B cell (primary cell): ENCODE results near the gene ASIC1. TPM values are rescaled to one million over a fixed set of nuclear protein-coding genes. Genes with fewer than 3 reads are reported as not detected.
"Not testable (repeated sequence)": the region's sequence is repeated elsewhere in the genome, so short reads cannot be mapped to it uniquely, and the experiment has no call there.

ENCODE experiments used
- ATAC-seq: fragments of 200-7000 bp; cut with Tn5 transposase; one replicate; pipeline ENCODE4 v1.10.0; 2021; ENCODE audit warnings: low read depth, mild to moderate bottlenecking, moderate number of reproducible peaks, moderate library complexity
- CTCF ChIA-PET: fragments of 350-600 bp; sonication (Branson Sonifier 250); formaldehyde crosslinking; loops from one replicate; lab custom pipeline; 2021; ENCODE audit warnings: antibody characterized with exemption, inconsistent platforms; lab: Charles Lee
- POLR2A ChIA-PET: fragments of 350-600 bp; sonication (Branson Sonifier 250); formaldehyde crosslinking; loops from one replicate; lab custom pipeline; 2021; ENCODE audit warnings: antibody characterized with exemption; lab: Charles Lee
- DNase-seq: peaks from one replicate; pipeline ENCODE4 v3.0.0; 2013
- H2AFZ ChIP-seq: 2 replicates; pipeline ENCODE4 v1.6.1; 2012; ENCODE audit warnings: mild to moderate bottlenecking, low read depth, low read length; ENCODE audit not compliant: insufficient read depth, poor library complexity, severe bottlenecking
- H3K27ac ChIP-seq, 2 donors: 1 replicate in 1 of 2; 2 replicates in 1 of 2; pipeline ENCODE4 v1.5.1; 2012 to 2013; ENCODE audit warnings: low read length in 2 of 2, mild to moderate bottlenecking in 2 of 2, moderate library complexity in 1 of 2
- H3K27me3 ChIP-seq, 4 experiments: fragments of 200-600 bp in 1 of 4; sonication (generic) in 1 of 4; replicated peaks in 1 of 4; 1 replicate in 2 of 4; 2 replicates in 2 of 4; pipeline versions ENCODE4 v1.6.1 to v1.7.0; 2013 to 2016; ENCODE audit warnings: low read length in 3 of 4, mild to moderate bottlenecking in 2 of 4, mixed read lengths in 1 of 4, moderate library complexity in 1 of 4; ENCODE audit not compliant: insufficient read depth in 4 of 4, control insufficient read depth in 3 of 4; ENCODE audit errors: control extremely low read depth in 1 of 4
- H3K36me3 ChIP-seq, 2 experiments: replicated peaks in 1 of 2; 1 replicate in 1 of 2; 2 replicates in 1 of 2; pipeline versions ENCODE4 v1.6.1 to v1.7.1; 2013; ENCODE audit warnings: low read length in 1 of 2; ENCODE audit not compliant: insufficient read depth in 2 of 2, control insufficient read depth in 1 of 2; ENCODE audit errors: control extremely low read depth in 1 of 2, extremely low read depth in 1 of 2
- H3K4me1 ChIP-seq, 2 donors: fragments of 200-600 bp in 1 of 2; sonication (generic) in 1 of 2; 1 replicate in 1 of 2; 2 replicates in 1 of 2; pipeline versions ENCODE4 v1.5.1 to v1.6.1; 2013 to 2017; ENCODE audit warnings: low read length in 2 of 2; ENCODE audit not compliant: control insufficient read depth in 2 of 2, insufficient read depth in 2 of 2
- H3K4me2 ChIP-seq: replicated peaks from 2 replicates; pipeline ENCODE3; 2012; ENCODE audit warnings: mild to moderate bottlenecking, low read depth, low read length; ENCODE audit not compliant: poor library complexity, severe bottlenecking
- H3K4me3 ChIP-seq, 5 experiments: fragments of 200-600 bp in 1 of 5; sonication (generic) in 1 of 5; 1 replicate in 3 of 5; 2 replicates in 2 of 5; pipeline versions ENCODE4 v1.5.1 to v1.7.0; 2011 to 2016; ENCODE audit warnings: low read length in 4 of 5, mild to moderate bottlenecking in 4 of 5, low read depth in 2 of 5, control low read depth in 1 of 5, moderate library complexity in 1 of 5; ENCODE audit not compliant: insufficient read depth in 1 of 5; ENCODE audit errors: control extremely low read depth in 1 of 5, extremely low read depth in 1 of 5
- H3K79me2 ChIP-seq: fragments of 200-600 bp; sonication (generic); one replicate; pipeline ENCODE4 v1.6.0; 2016; ENCODE audit warnings: low read length; ENCODE audit not compliant: control insufficient read depth, insufficient read depth
- H3K9ac ChIP-seq: fragments of 200-600 bp; sonication (generic); 2 replicates; pipeline ENCODE4 v1.6.1; 2017; ENCODE audit warnings: mild to moderate bottlenecking, low read length, moderate library complexity
- H3K9me3 ChIP-seq, 3 donors: one replicate each; pipeline versions ENCODE4 v1.6.1 to v1.7.1; 2013; ENCODE audit warnings: low read length in 2 of 3; ENCODE audit not compliant: control insufficient read depth in 2 of 3, insufficient read depth in 1 of 3; ENCODE audit errors: control extremely low read depth in 1 of 3
- H4K20me1 ChIP-seq: 2 replicates; pipeline ENCODE4 v1.6.0; 2012; ENCODE audit warnings: mild to moderate bottlenecking, low read length; ENCODE audit not compliant: insufficient read depth, control insufficient read depth, poor library complexity, severe bottlenecking
- H3K27ac Mint-ChIP-seq: one replicate; pipeline ENCODE4 v1.8.0; 2021; ENCODE audit warnings: mixed read lengths
- H3K27me3 Mint-ChIP-seq: one replicate; pipeline ENCODE4 v1.8.0; 2021; ENCODE audit warnings: mixed read lengths
- H3K4me1 Mint-ChIP-seq: one replicate; pipeline ENCODE4 v1.8.0; 2021; ENCODE audit warnings: mixed read lengths
- H3K4me3 Mint-ChIP-seq: one replicate; pipeline ENCODE4 v1.8.0; 2021; ENCODE audit warnings: mixed read lengths
- H3K9me3 Mint-ChIP-seq: one replicate; pipeline ENCODE4 v1.8.0; 2022; ENCODE audit warnings: mixed read lengths; ENCODE audit not compliant: insufficient read depth
- CTCF ChIP-seq: fragments of 200-600 bp; IDR thresholded peaks from one replicate; pipeline ENCODE4 v1.8.0; 2022; ENCODE audit warnings: antibody characterized with exemption, mild to moderate bottlenecking
- EZH2 ChIP-seq: IDR thresholded peaks from 2 replicates; pipeline ENCODE4 v1.6.1; 2012; ENCODE audit warnings: borderline replicate concordance, low read depth, mild to moderate bottlenecking, moderate library complexity, low read length; ENCODE audit not compliant: insufficient read depth, poor library complexity, severe bottlenecking
- WGBS: methylation state at CpG from one replicate; pipeline ENCODE4 v1.1.5; 2013; ENCODE audit warnings: missing lambda C conversion rate; ENCODE audit not compliant: insufficient coverage; 5-methylcytosine and 5-hydroxymethylcytosine counted together
- intact Hi-C: fragments of 100-400 bp; cut with micrococcal nuclease; formaldehyde crosslinking; loops from one replicate; pipeline ENCODE4 v1.10.0; 2022
- polyA plus RNA-seq: library from polyadenylated mRNA; depleted of rRNA; stranded (reverse); fragments of >200 nt; gene quantifications from 2 replicates; pipeline ENCODE4 v1.2.3, GENCODE V29; 2012
- total RNA-seq, 2 donors: library from RNA; stranded (reverse); fragments of 120-200 nt in 1 of 2; gene quantifications; 1 replicate in 1 of 2; 2 replicates in 1 of 2; pipeline versions ENCODE4 v1.2.3 to v1.2.4, GENCODE V29; 2013 to 2022

The ASIC1 gene
- total and polyA plus RNA-seq, 2 donors (not counting 1 experiment from before 2014, with no cell fraction given): not detected

GRCh38 chr12:50026691-50027090 lies 30.7 kb upstream of the ASIC1 start:
- no peaks in the 10 kb centered on the region for H3K27me3 ChIP-seq
- H3K4me3 ChIP-seq: no peak overlapping the region
- H3K27ac Mint-ChIP-seq: no peak overlapping the region
- H4K20me1 ChIP-seq: no peaks in the 10 kb centered on the region
- H3K4me2 ChIP-seq: no peak overlapping the region
- H2AFZ ChIP-seq: no peak overlapping the region
- peaks cover 17% of the 10 kb centered on the region for H3K4me1 Mint-ChIP-seq
- 100% methylated on average over 1 of the region's 3 CpGs for WGBS
- H3K79me2 ChIP-seq: peaks cover 35% of the 10 kb centered on the region
- no peak overlapping the region for H3K27ac ChIP-seq
- no peaks in the 10 kb centered on the region for H3K36me3 ChIP-seq
- no peaks in the 10 kb centered on the region for H3K9me3 Mint-ChIP-seq
- TF ChIP-seq EZH2 (no peak), CTCF (no peak)
- POLR2A ChIA-PET: no interaction called here
- peaks cover 8 to 10% of the 10 kb centered on the region in 2 donors for H3K4me1 ChIP-seq
- H3K27me3 Mint-ChIP-seq: no peaks in the 10 kb centered on the region
- no peak overlapping the region for H3K9ac ChIP-seq
- no peaks in the 10 kb centered on the region for H3K9me3 ChIP-seq
- H3K4me3 Mint-ChIP-seq: no peak overlapping the region
- CTCF ChIA-PET: interaction anchor here (1.8 to 2.5 kb wide), 2 partner anchors 12 to 58 kb away, joined by 4 to 17 read pairs; partner anchors contain the start of gene SMARCD1
- ATAC-seq (no peak), DNase-seq (no peak)
- intact Hi-C loops: no loop called here

GRCh38 chr12:50030449-50030848 lies 26.9 kb upstream of the ASIC1 start:
- H3K27me3 Mint-ChIP-seq, DNase-seq, H3K4me1 Mint-ChIP-seq, H3K27me3 ChIP-seq, H3K4me2 ChIP-seq, H2AFZ ChIP-seq, intact Hi-C loops, H3K27ac ChIP-seq, POLR2A ChIA-PET, H3K9me3 ChIP-seq, ATAC-seq, H3K9ac ChIP-seq, H3K4me3 ChIP-seq, H3K36me3 ChIP-seq, H3K27ac Mint-ChIP-seq, H3K79me2 ChIP-seq, H3K9me3 Mint-ChIP-seq, H4K20me1 ChIP-seq, H3K4me3 Mint-ChIP-seq: not testable (repeated sequence)
- WGBS: 95% methylated on average over 3 of the region's 9 CpGs
- peaks cover 13 to 23% of the 10 kb centered on the region in 2 donors for H3K4me1 ChIP-seq
- CTCF ChIA-PET: interaction anchor here (0.6 to 0.9 kb wide), 2 partner anchors 25 to 101 kb away, joined by 4 to 5 read pairs; no protein-coding TSS in a partner anchor
